Transverse colon (tissue), 4 donors: ENCODE data around the gene CD101.

Experiments
- CTCF ChIP-seq, 5 experiments: fragments of 200-600 bp in 3 of 5; fragments of 450-650 bp in 2 of 5; sonication (generic) in 3 of 5; IDR thresholded peaks; 1 replicate in 2 of 5; 2 replicates in 3 of 5; pipeline ENCODE4 v1.5.1; 2016 to 2017; ENCODE audit warnings: antibody characterized with exemption in 5 of 5, inconsistent platforms in 3 of 5, mild to moderate bottlenecking in 2 of 5, moderate library complexity in 1 of 5
- EP300 ChIP-seq: sonication (generic); formaldehyde crosslinking; IDR thresholded peaks from one replicate; pipeline ENCODE4 v1.6.1; 2017; ENCODE audit warnings: antibody characterized with exemption, low read depth
- POLR2A ChIP-seq: fragments of 450-650 bp; IDR thresholded peaks from one replicate; pipeline ENCODE4 v1.6.1; 2016; ENCODE audit warnings: antibody characterized with exemption, mild to moderate bottlenecking, moderate library complexity
- POLR2AphosphoS5 ChIP-seq, 3 donors: sonication (generic); formaldehyde crosslinking; IDR thresholded peaks; one replicate each; pipeline ENCODE4 v1.6.1; 2016; ENCODE audit warnings: antibody characterized with exemption in 3 of 3

- TF ChIP-seq CTCF (IDR thresholded peaks at IDR 0.05): no peak
- TF ChIP-seq POLR2A: no peak
- no peak for TF ChIP-seq POLR2AphosphoS5 (IDR thresholded peaks at IDR 0.05)
- TF ChIP-seq EP300: no peak
These were observed 33.3 kb downstream of the CD101 start for GRCh38 chr1:117034791-117035290.
